Panc1 (cell line): ENCODE measurements around the gene CFD. TPM values are rescaled to one million over a fixed set of nuclear protein-coding genes. Genes with fewer than 3 reads are reported as not detected.

ENCODE experiments used
- ATAC-seq: fragments of 200-7000 bp; cut with Tn5 transposase; 2 replicates; pipeline ENCODE4 v1.9.1; 2020; ENCODE audit warnings: mild to moderate bottlenecking, moderate library complexity
- BruUV-seq: library from RNA; stranded (reverse); fragments of 400-500 nt; replicated peaks from 2 replicates; lab custom pipeline; 2021; lab: Mats Ljungman, UMichigan
- CTCF ChIA-PET: fragments of 300-600 bp; sonication (Branson Sonifier 250); formaldehyde crosslinking; loops from one replicate; lab custom pipeline; 2022; ENCODE audit warnings: antibody characterized with exemption; lab: Charles Lee
- POLR2A ChIA-PET: fragments of 300-600 bp; sonication (Branson Sonifier 250); formaldehyde crosslinking; loops from one replicate; lab custom pipeline; 2022; ENCODE audit warnings: antibody characterized with exemption; lab: Charles Lee
- DNase-seq: peaks from one replicate; pipeline ENCODE4 v3.0.0-alpha.2; 2010; ENCODE audit warnings: low read depth, low spot score
- H3K27ac ChIP-seq: 2 replicates; pipeline ENCODE4 v1.5.1; 2011; ENCODE audit warnings: mild to moderate bottlenecking, low read length, inconsistent platforms
- H3K27me3 ChIP-seq: fragments of 200-500 bp; sonication (Bioruptor generic); 2 replicates; pipeline ENCODE4 v1.6.0; 2014; ENCODE audit warnings: low read length, inconsistent platforms; ENCODE audit not compliant: control insufficient read depth, insufficient read depth
- H3K36me3 ChIP-seq: fragments of 200-500 bp; sonication (Bioruptor generic); 2 replicates; pipeline ENCODE4 v1.5.1; 2014; ENCODE audit warnings: inconsistent platforms, mild to moderate bottlenecking, low read length, moderate library complexity; ENCODE audit not compliant: control insufficient read depth, insufficient read depth
- H3K4me1 ChIP-seq: 2 replicates; pipeline ENCODE4 v1.5.1; 2011; ENCODE audit warnings: inconsistent platforms, mild to moderate bottlenecking, low read length, moderate library complexity; ENCODE audit not compliant: control insufficient read depth, insufficient read depth
- H3K4me3 ChIP-seq, 2 experiments: 2 replicates each; pipeline ENCODE4 v1.5.1; 2011 to 2012; ENCODE audit warnings: low read depth in 2 of 2, low read length in 2 of 2, mild to moderate bottlenecking in 2 of 2, inconsistent platforms in 1 of 2, moderate library complexity in 1 of 2
- H3K9me3 ChIP-seq: fragments of 200-500 bp; sonication (Bioruptor generic); 2 replicates; pipeline ENCODE4 v1.5.1; 2014; ENCODE audit warnings: low read depth, mild to moderate bottlenecking, inconsistent platforms, low read length, moderate library complexity; ENCODE audit not compliant: control insufficient read depth, insufficient read depth
- POLR2AphosphoS5 ChIP-seq: IDR thresholded peaks from 2 replicates; pipeline ENCODE4 v1.6.1; 2012; ENCODE audit warnings: mild to moderate bottlenecking, low read depth, low read length, moderate library complexity
- SIN3A ChIP-seq: IDR thresholded peaks from 2 replicates; pipeline ENCODE4 v1.6.1; 2012; ENCODE audit warnings: low read depth, mild to moderate bottlenecking, low read length, moderate library complexity, borderline replicate concordance; ENCODE audit not compliant: insufficient read depth
- TCF7L2 ChIP-seq: IDR thresholded peaks from 2 replicates; pipeline ENCODE4 v1.6.1; 2011; ENCODE audit warnings: mild to moderate bottlenecking, low read depth, low read length, inconsistent platforms
- in situ Hi-C: cut with HindIII; loops from 2 replicates; pipeline ENCODE4 v1.10.0; 2016; ENCODE audit warnings: low sequenced_read_pairs, low pct_unique_long_range_greater_than_20kb
- intact Hi-C: fragments of 100-400 bp; cut with micrococcal nuclease; formaldehyde crosslinking; loops from one replicate; pipeline ENCODE4 v1.10.0; 2022; ENCODE audit not compliant: unreplicated experiment
- total RNA-seq: library from RNA; stranded (reverse); gene quantifications from one replicate; pipeline ENCODE4 v1.2.1, GENCODE V29; 2021; ENCODE audit not compliant: unreplicated experiment
- TF ChIP-seq, protein P1 (sequence below): fragments of 450-650 bp; IDR thresholded peaks from 2 replicates; pipeline ENCODE4 v1.5.1; 2017; ENCODE audit warnings: mild to moderate bottlenecking
- TF ChIP-seq, protein P2 (sequence below), 2 experiments: IDR thresholded peaks; 2 replicates each; pipeline ENCODE4 v1.6.1; 2011 to 2012; ENCODE audit warnings: low read depth in 2 of 2, control low read depth in 1 of 2, low read length in 1 of 2, mild to moderate bottlenecking in 1 of 2, moderate library complexity in 1 of 2; ENCODE audit not compliant: insufficient read depth in 1 of 2

Gene CFD
- total RNA-seq, 1 experiment from 2014 or later, result 9.9 TPM

GRCh38 chr19:896999-897398, 37.5 kb downstream of the CFD start:
- no peak for DNase-seq
- no peak for ATAC-seq
- BruUV-seq, result no TSS peak
- H3K36me3 ChIP-seq, result no peaks in the 10 kb centered on the region
- no peak for TF ChIP-seq POLR2AphosphoS5
- TF ChIP-seq SIN3A, result no peak
- TF ChIP-seq, protein P1, sequence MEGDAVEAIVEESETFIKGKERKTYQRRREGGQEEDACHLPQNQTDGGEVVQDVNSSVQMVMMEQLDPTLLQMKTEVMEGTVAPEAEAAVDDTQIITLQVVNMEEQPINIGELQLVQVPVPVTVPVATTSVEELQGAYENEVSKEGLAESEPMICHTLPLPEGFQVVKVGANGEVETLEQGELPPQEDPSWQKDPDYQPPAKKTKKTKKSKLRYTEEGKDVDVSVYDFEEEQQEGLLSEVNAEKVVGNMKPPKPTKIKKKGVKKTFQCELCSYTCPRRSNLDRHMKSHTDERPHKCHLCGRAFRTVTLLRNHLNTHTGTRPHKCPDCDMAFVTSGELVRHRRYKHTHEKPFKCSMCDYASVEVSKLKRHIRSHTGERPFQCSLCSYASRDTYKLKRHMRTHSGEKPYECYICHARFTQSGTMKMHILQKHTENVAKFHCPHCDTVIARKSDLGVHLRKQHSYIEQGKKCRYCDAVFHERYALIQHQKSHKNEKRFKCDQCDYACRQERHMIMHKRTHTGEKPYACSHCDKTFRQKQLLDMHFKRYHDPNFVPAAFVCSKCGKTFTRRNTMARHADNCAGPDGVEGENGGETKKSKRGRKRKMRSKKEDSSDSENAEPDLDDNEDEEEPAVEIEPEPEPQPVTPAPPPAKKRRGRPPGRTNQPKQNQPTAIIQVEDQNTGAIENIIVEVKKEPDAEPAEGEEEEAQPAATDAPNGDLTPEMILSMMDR, result no peak
- TF ChIP-seq, protein P2, sequence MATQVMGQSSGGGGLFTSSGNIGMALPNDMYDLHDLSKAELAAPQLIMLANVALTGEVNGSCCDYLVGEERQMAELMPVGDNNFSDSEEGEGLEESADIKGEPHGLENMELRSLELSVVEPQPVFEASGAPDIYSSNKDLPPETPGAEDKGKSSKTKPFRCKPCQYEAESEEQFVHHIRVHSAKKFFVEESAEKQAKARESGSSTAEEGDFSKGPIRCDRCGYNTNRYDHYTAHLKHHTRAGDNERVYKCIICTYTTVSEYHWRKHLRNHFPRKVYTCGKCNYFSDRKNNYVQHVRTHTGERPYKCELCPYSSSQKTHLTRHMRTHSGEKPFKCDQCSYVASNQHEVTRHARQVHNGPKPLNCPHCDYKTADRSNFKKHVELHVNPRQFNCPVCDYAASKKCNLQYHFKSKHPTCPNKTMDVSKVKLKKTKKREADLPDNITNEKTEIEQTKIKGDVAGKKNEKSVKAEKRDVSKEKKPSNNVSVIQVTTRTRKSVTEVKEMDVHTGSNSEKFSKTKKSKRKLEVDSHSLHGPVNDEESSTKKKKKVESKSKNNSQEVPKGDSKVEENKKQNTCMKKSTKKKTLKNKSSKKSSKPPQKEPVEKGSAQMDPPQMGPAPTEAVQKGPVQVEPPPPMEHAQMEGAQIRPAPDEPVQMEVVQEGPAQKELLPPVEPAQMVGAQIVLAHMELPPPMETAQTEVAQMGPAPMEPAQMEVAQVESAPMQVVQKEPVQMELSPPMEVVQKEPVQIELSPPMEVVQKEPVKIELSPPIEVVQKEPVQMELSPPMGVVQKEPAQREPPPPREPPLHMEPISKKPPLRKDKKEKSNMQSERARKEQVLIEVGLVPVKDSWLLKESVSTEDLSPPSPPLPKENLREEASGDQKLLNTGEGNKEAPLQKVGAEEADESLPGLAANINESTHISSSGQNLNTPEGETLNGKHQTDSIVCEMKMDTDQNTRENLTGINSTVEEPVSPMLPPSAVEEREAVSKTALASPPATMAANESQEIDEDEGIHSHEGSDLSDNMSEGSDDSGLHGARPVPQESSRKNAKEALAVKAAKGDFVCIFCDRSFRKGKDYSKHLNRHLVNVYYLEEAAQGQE (IDR thresholded peaks at IDR 0.05; ENCODE audit: insufficient read depth in 1 of 2, low read depth in 2 of 2, low read length in 1 of 2), result no peak
- TF ChIP-seq TCF7L2, result no peak
- H3K9me3 ChIP-seq, result no peaks in the 10 kb centered on the region
- in situ Hi-C loops (no loop called here), intact Hi-C loops (no loop called here)
- no peaks in the 10 kb centered on the region for H3K27me3 ChIP-seq
- ChIA-PET CTCF (no interaction called here), POLR2A (no interaction called here)
- no peaks in the 10 kb centered on the region for H3K4me1 ChIP-seq
- no peak overlapping the region for H3K27ac ChIP-seq
- H3K4me3 ChIP-seq, result no peak overlapping the region

- intact Hi-C loops (no loop called here), in situ Hi-C loops (no loop called here)
- Histone ChIP-seq H3K27me3 (no peaks in the 10 kb centered on the region), H3K27ac (no peak overlapping the region), H3K4me3 (no peak overlapping the region), H3K4me1 (no peaks in the 10 kb centered on the region), H3K9me3 (no peaks in the 10 kb centered on the region), H3K36me3 (no peaks in the 10 kb centered on the region)
- DNase-seq (no peak), ATAC-seq (peak; percentile 37; the same call in 1 of the 2 replicates)
- BruUV-seq, result no TSS peak
- CTCF ChIA-PET, result no interaction called here
- POLR2A ChIA-PET, result no interaction called here
- no peak for TF ChIP-seq POLR2AphosphoS5
- no peak for TF ChIP-seq TCF7L2
- TF ChIP-seq, protein P1, result no peak
- no peak for TF ChIP-seq SIN3A
- TF ChIP-seq, protein P2 (IDR thresholded peaks at IDR 0.05; ENCODE audit: insufficient read depth in 1 of 2, low read depth in 2 of 2, low read length in 1 of 2), result no peak
These were observed 38.1 kb downstream of the CFD start for GRCh38 chr19:897442-898039.
